GM10248 (cell line): ENCODE results near the gene RBBP5.

ENCODE experiments used
- CTCF ChIA-PET: fragments of 300-600 bp; sonication (Branson Sonifier 250); formaldehyde crosslinking; extraction: SDS; loops from one replicate; lab custom pipeline; 2021; ENCODE audit warnings: antibody characterized with exemption; lab: Yijun Ruan, JAX
- POLR2A ChIA-PET: fragments of 350-650 bp; sonication (Branson Sonifier 250); formaldehyde crosslinking; extraction: SDS; loops from one replicate; lab custom pipeline; 2020; ENCODE audit warnings: antibody characterized with exemption; lab: Yijun Ruan, JAX
- DNase-seq: peaks from one replicate; pipeline ENCODE4 v3.0.0; 2012; ENCODE audit errors: extremely low spot score
- CTCF ChIP-seq: IDR thresholded peaks from 2 replicates; pipeline ENCODE4 v1.5.1; 2012; ENCODE audit warnings: mild to moderate bottlenecking, low read depth; ENCODE audit errors: extremely low read depth, missing control alignments, control extremely low read depth

The RBBP5 gene

GRCh38 chr1:205121660-205122488 is at the start of gene RBBP5:
Gene RBBP5 (minus strand): TSS chr1:205121978. CDS start chr1:205121873, 105 bp downstream.
- DNase-seq: peak; percentile 89
- ChIA-PET POLR2A (interaction anchor here (0.8 to 0.9 kb wide), 2 partner anchors 8 to 13 kb away, joined by 3 to 4 read pairs; no protein-coding TSS in a partner anchor), CTCF (interaction anchor here (0.7 to 3.1 kb wide), 18 partner anchors 10 to 232 kb away, joined by 3 to 24 read pairs (median 4); no protein-coding TSS in a partner anchor)
- peak; percentile 83 for TF ChIP-seq CTCF

GRCh38 chr1:205171369-205171768 is 49.6 kb upstream of the RBBP5 start:
- POLR2A ChIA-PET: interaction anchor here (0.7 kb wide), 1 partner anchor 166 kb away, joined by 3 read pairs; no protein-coding TSS in a partner anchor
- CTCF ChIA-PET: interaction anchor here (1.1 to 1.3 kb wide), 3 partner anchors 24 to 85 kb away, joined by 3 to 4 read pairs (median 3); no protein-coding TSS in a partner anchor
- TF ChIP-seq CTCF: no peak

GRCh38 chr1:205170532-205171269 is 48.9 kb upstream of the RBBP5 start:
- TF ChIP-seq CTCF: no peak
- ChIA-PET POLR2A (interaction anchor here (0.5 to 0.7 kb wide), 2 partner anchors 99 to 166 kb away, joined by 3 to 4 read pairs; no protein-coding TSS in a partner anchor), CTCF (interaction anchor here (1.1 to 1.3 kb wide), 3 partner anchors 24 to 86 kb away, joined by 3 to 4 read pairs (median 3); no protein-coding TSS in a partner anchor)
- DNase-seq: no peak

More at GRCh38 chr1:205171369-205171768, 49.6 kb upstream of the RBBP5 start:
- DNase-seq: no peak

- CTCF ChIA-PET: interaction anchor here (0.6 kb wide), 1 partner anchor 9 kb away, joined by 3 read pairs; no protein-coding TSS in a partner anchor
Measured at GRCh38 chr1:205169248-205169647, 47.5 kb upstream of the RBBP5 start.

GRCh38 chr1:205168291-205168690 is 46.5 kb upstream of the RBBP5 start:
- DNase-seq: no peak
- ChIA-PET POLR2A (no interaction called here), CTCF (interaction anchor here (0.6 kb wide), 1 partner anchor 10 kb away, joined by 3 read pairs; no protein-coding TSS in a partner anchor)
- no peak for TF ChIP-seq CTCF

More at GRCh38 chr1:205169248-205169647, 47.5 kb upstream of the RBBP5 start:
- no peak for DNase-seq
- TF ChIP-seq CTCF: no peak
- POLR2A ChIA-PET: no interaction called here

GRCh38 chr1:205162301-205162700 is 40.5 kb upstream of the RBBP5 start:
- TF ChIP-seq CTCF: no peak
- POLR2A ChIA-PET: no interaction called here
- DNase-seq: no peak
- CTCF ChIA-PET: interaction anchor here (2.5 kb wide), 1 partner anchor 21 kb away, joined by 15 read pairs; no protein-coding TSS in a partner anchor
